PFSK-1 (cell line): ENCODE results near the gene VCP.

Experiments
- FOXP2 ChIP-seq: optimal IDR thresholded peaks from 2 replicates; pipeline ENCODE3; 2011; ENCODE audit warnings: borderline replicate concordance, control low read depth, inconsistent platforms; ENCODE audit not compliant: insufficient read depth; ENCODE audit errors: extremely low read length, extremely low read depth
- REST ChIP-seq, 2 experiments: IDR thresholded peaks; 2 replicates each; pipeline versions ENCODE4 v1.6.1 to v1.8.0; 2011 to 2012; ENCODE audit warnings: low read depth in 2 of 2, low read length in 2 of 2, control low read depth in 1 of 2, inconsistent platforms in 1 of 2, mild to moderate bottlenecking in 1 of 2, moderate library complexity in 1 of 2; ENCODE audit not compliant: insufficient read depth in 1 of 2
- TAF1 ChIP-seq: IDR thresholded peaks from 2 replicates; pipeline ENCODE4 v1.6.1; 2012; ENCODE audit warnings: low read length, control low read depth, borderline replicate concordance; ENCODE audit not compliant: insufficient read depth

- TF ChIP-seq REST (IDR thresholded peaks at IDR 0.05; ENCODE audit: insufficient read depth in 1 of 2, low read depth in 2 of 2, low read length in 2 of 2) = no peak
- TF ChIP-seq TAF1 = no peak
- no peak for TF ChIP-seq FOXP2
Measured at GRCh38 chr9:35085078-35085477, 12.7 kb upstream of the VCP start.
